SU-DHL-6 (cell line): Measurements from ENCODE around the gene LRIG1.

Experiments used
- H2AFZ ChIP-seq: fragments of 200-600 bp; sonication (generic); 2 replicates; pipeline ENCODE4 v1.6.1; 2014; ENCODE audit warnings: low read depth, mild to moderate bottlenecking, moderate library complexity, mixed read lengths, antibody characterized with exemption, low read length; ENCODE audit not compliant: severe bottlenecking
- H3F3A ChIP-seq: fragments of 200-600 bp; shearing (Covaris generic); 2 replicates; pipeline ENCODE4 v1.6.0; 2016; ENCODE audit warnings: antibody characterized with exemption, mild to moderate bottlenecking; ENCODE audit not compliant: insufficient read depth
- H3K27ac ChIP-seq: fragments of 200-600 bp; sonication (generic); 2 replicates; pipeline ENCODE4 v1.5.1; 2016; ENCODE audit warnings: low read depth, mild to moderate bottlenecking, low read length, moderate library complexity, mixed read lengths
- H3K27me3 ChIP-seq: fragments of 200-600 bp; sonication (generic), shearing (Covaris generic); 2 replicates; pipeline ENCODE4 v1.6.0; 2014; ENCODE audit warnings: mild to moderate bottlenecking, low read length
- H3K36me3 ChIP-seq: fragments of 200-600 bp; sonication (generic); 2 replicates; pipeline ENCODE4 v1.6.1; 2014; ENCODE audit warnings: mild to moderate bottlenecking, low read length, mixed read lengths
- H3K4me2 ChIP-seq: fragments of 300-600, 200-600 bp; shearing (Covaris generic), sonication (generic); 2 replicates; pipeline ENCODE4 v1.6.0; 2014; ENCODE audit warnings: low read length, low read depth, mild to moderate bottlenecking; ENCODE audit not compliant: poor library complexity, severe bottlenecking
- H3K4me3 ChIP-seq: fragments of 200-600 bp; sonication (generic); 2 replicates; pipeline ENCODE4 v1.5.1; 2014; ENCODE audit warnings: antibody characterized with exemption, low read length, mild to moderate bottlenecking, mixed read lengths; ENCODE audit not compliant: insufficient read depth, poor library complexity, severe bottlenecking
- H3K79me2 ChIP-seq: fragments of 200-600 bp; sonication (generic); 2 replicates; pipeline ENCODE4 v1.6.1; 2014; ENCODE audit warnings: mild to moderate bottlenecking, low read length, moderate library complexity; ENCODE audit not compliant: insufficient read depth
- H3K9ac ChIP-seq: fragments of 200-600 bp; sonication (generic); 2 replicates; pipeline ENCODE4 v1.7.0; 2014; ENCODE audit warnings: mild to moderate bottlenecking, low read length
- H3K9me2 ChIP-seq: fragments of 200-600 bp; sonication (generic); replicated peaks from 2 replicates; pipeline ENCODE4 v1.6.1; 2014; ENCODE audit warnings: low read length; ENCODE audit not compliant: insufficient read depth
- H3K9me3 ChIP-seq: fragments of 200-600 bp; sonication (generic); 2 replicates; pipeline ENCODE4 v1.6.1; 2014; ENCODE audit warnings: low read length, mixed read lengths; ENCODE audit not compliant: insufficient read depth
- H4K20me1 ChIP-seq: fragments of 200-600 bp; sonication (generic); 2 replicates; pipeline ENCODE4 v1.6.1; 2014; ENCODE audit warnings: low read depth, mild to moderate bottlenecking, antibody characterized with exemption, low read length, moderate library complexity, mixed read lengths
- EZH2phosphoT487 ChIP-seq: fragments of 200-600 bp; sonication (generic), shearing (Covaris generic); conservative IDR thresholded peaks from 2 replicates; pipeline ENCODE4 v1.6.1; 2018; ENCODE audit warnings: mild to moderate bottlenecking, antibody characterized with exemption, low read length, moderate library complexity, mixed read lengths
- TF ChIP-seq, protein P1 (sequence below): fragments of 200-600 bp; sonication (generic); IDR thresholded peaks from one replicate; pipeline ENCODE4 v1.5.1; 2017; ENCODE audit warnings: antibody characterized with exemption, mild to moderate bottlenecking, low read length, moderate library complexity; ENCODE audit not compliant: insufficient read depth, poor library complexity, severe bottlenecking

Gene LRIG1

DNA sequence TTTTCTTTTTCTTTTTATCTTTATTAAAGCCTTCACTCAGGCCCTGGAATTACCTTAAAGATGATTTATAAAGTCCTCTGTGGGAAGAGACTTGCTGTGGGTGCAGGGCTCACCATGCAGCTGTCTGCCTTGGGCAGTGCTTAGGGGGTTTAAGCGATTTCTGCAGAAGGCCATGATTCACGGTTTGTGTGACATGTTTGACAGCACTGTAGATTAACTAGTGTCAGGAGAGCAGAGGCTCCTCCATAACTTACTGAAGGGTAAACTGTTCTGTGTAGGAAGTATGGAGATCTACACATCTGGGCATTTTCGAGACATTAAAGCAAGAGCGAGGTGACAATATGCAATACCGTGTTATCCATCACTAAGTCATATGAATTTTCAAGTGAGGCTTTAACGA, 137.7 kb downstream of the LRIG1 start:
- no peak overlapping the region for H3K9ac ChIP-seq
- H3K36me3 ChIP-seq: no peaks in the 10 kb centered on the region
- no peaks in the 10 kb centered on the region for H3K9me3 ChIP-seq
- H3K27me3 ChIP-seq: no peaks in the 10 kb centered on the region
- TF ChIP-seq EZH2phosphoT487: no peak
- TF ChIP-seq, protein P1, sequence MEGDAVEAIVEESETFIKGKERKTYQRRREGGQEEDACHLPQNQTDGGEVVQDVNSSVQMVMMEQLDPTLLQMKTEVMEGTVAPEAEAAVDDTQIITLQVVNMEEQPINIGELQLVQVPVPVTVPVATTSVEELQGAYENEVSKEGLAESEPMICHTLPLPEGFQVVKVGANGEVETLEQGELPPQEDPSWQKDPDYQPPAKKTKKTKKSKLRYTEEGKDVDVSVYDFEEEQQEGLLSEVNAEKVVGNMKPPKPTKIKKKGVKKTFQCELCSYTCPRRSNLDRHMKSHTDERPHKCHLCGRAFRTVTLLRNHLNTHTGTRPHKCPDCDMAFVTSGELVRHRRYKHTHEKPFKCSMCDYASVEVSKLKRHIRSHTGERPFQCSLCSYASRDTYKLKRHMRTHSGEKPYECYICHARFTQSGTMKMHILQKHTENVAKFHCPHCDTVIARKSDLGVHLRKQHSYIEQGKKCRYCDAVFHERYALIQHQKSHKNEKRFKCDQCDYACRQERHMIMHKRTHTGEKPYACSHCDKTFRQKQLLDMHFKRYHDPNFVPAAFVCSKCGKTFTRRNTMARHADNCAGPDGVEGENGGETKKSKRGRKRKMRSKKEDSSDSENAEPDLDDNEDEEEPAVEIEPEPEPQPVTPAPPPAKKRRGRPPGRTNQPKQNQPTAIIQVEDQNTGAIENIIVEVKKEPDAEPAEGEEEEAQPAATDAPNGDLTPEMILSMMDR: no peak
- no peak overlapping the region for H3K4me2 ChIP-seq
- H3K9me2 ChIP-seq: no peaks in the 10 kb centered on the region
- H3K4me3 ChIP-seq: no peak overlapping the region
- no peak overlapping the region for H3K27ac ChIP-seq
- no peaks in the 10 kb centered on the region for H3K79me2 ChIP-seq
- no peaks in the 10 kb centered on the region for H4K20me1 ChIP-seq
- no peaks in the 10 kb centered on the region for H3F3A ChIP-seq
- H2AFZ ChIP-seq: no peak overlapping the region

DNA sequence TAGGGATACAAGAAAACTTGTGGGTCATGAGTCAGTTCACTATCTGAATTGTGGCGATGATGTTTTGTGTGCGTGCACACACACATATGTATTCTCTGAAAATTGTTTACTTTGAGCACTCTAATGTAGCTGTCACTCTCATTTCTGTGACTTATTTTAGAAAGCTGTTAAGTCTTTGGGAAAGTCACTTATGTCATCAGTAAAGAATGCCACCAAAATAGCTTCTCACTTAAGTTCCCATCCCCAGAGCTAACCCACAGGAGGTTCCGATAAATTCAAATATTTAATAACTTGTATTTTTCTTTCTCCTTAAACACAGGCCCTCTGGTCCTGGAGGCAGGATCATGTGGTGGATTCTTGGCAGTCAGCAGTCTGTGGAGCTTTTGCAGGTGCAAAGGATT, 138.3 kb downstream of the LRIG1 start:
- H3K36me3 ChIP-seq: no peaks in the 10 kb centered on the region
- H3F3A ChIP-seq: no peaks in the 10 kb centered on the region
- H2AFZ ChIP-seq: no peak overlapping the region
- H3K27me3 ChIP-seq: no peaks in the 10 kb centered on the region
- H3K4me3 ChIP-seq: no peak overlapping the region
- H4K20me1 ChIP-seq: no peaks in the 10 kb centered on the region
- H3K9me2 ChIP-seq: no peaks in the 10 kb centered on the region
- no peak overlapping the region for H3K9ac ChIP-seq
- TF ChIP-seq, protein P1: no peak
- TF ChIP-seq EZH2phosphoT487: no peak
- H3K9me3 ChIP-seq: no peaks in the 10 kb centered on the region
- no peaks in the 10 kb centered on the region for H3K79me2 ChIP-seq
- no peak overlapping the region for H3K4me2 ChIP-seq
- no peak overlapping the region for H3K27ac ChIP-seq

DNA sequence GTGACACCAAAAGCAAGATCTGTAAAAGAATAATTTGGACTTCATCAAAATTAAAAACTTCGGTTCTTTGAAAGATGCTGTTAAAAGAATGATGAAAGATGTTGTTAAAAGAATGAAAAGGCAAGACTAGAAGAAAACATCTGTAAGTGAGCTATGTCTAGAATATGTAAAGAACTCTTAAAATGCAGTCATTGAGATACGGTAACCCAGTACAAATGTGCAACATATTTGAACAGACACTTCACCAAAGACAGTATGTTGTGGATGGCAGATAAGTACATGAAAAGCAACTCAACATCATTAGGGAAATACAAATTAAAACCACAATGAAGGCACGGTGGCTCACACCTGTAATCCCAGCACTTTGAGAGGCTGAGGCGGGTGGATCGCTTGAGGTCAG, 139.5 kb downstream of the LRIG1 start:
- Histone ChIP-seq H3K27ac (no peak overlapping the region), H3K4me3 (no peak overlapping the region), H3F3A (no peaks in the 10 kb centered on the region), H3K27me3 (no peaks in the 10 kb centered on the region), H4K20me1 (no peaks in the 10 kb centered on the region), H3K79me2 (no peaks in the 10 kb centered on the region), H3K36me3 (no peaks in the 10 kb centered on the region), H3K4me2 (no peak overlapping the region), H3K9me3 (no peaks in the 10 kb centered on the region), H3K9ac (no peak overlapping the region), H3K9me2 (no peaks in the 10 kb centered on the region), H2AFZ (no peak overlapping the region)
- TF ChIP-seq EZH2phosphoT487: no peak
- TF ChIP-seq, protein P1: no peak

DNA sequence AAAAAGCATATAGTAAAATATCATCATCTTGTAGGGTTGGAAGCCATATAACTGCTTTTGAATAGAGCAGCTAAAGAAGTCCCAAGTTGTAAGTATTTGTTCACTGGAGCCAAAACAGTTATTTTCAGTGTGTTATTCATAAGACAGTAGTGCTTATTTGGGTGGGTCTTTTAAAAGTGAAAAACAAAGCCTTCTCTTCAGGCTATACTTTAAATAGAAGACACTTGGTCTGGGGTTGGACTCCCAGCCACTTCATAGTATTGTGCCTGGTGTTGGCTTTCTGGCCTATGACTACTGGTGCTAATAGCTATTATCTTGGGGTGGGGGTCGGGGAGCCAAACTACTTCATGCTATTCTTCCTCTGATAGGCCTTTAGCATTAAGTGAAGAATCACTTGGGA, 144.8 kb downstream of the LRIG1 start:
- Histone ChIP-seq H3K36me3 (no peaks in the 10 kb centered on the region), H3K9me2 (no peaks in the 10 kb centered on the region), H3K79me2 (no peaks in the 10 kb centered on the region), H3K27ac (no peak overlapping the region), H3K4me3 (no peak overlapping the region), H4K20me1 (no peaks in the 10 kb centered on the region), H3K4me2 (no peak overlapping the region), H3F3A (no peaks in the 10 kb centered on the region), H3K9me3 (no peaks in the 10 kb centered on the region), H3K9ac (no peak overlapping the region), H3K27me3 (no peaks in the 10 kb centered on the region), H2AFZ (no peak overlapping the region)
- TF ChIP-seq, protein P1: no peak
- no peak for TF ChIP-seq EZH2phosphoT487
